Urinary bladder (tissue), 4 donors: Measurements from ENCODE around the gene SH2D2A. TPM values are rescaled to one million over a fixed set of nuclear protein-coding genes. Genes with fewer than 3 reads are reported as not detected.

Experiments
- DNase-seq: peaks from one replicate; pipeline ENCODE4 v3.0.0-alpha.2; 2015; ENCODE audit errors: extremely low spot score
- H3K27ac ChIP-seq: one replicate; pipeline ENCODE4 v1.5.1; 2013; ENCODE audit warnings: low read depth, mild to moderate bottlenecking, moderate library complexity
- H3K36me3 ChIP-seq: one replicate; pipeline ENCODE4 v1.6.1; 2013; ENCODE audit warnings: mild to moderate bottlenecking, moderate library complexity; ENCODE audit not compliant: insufficient read depth
- H3K4me1 ChIP-seq: one replicate; pipeline ENCODE4 v1.6.1; 2013; ENCODE audit warnings: mild to moderate bottlenecking, moderate library complexity; ENCODE audit not compliant: insufficient read depth
- H3K4me3 ChIP-seq: one replicate; pipeline ENCODE4 v1.5.1; 2013; ENCODE audit warnings: low read depth, low read length
- WGBS: extraction: QIAGEN DNeasy Blood & Tissue Kit; methylation state at CpG from one replicate; pipeline ENCODE4 v1.1.7; 2013; 5-methylcytosine and 5-hydroxymethylcytosine counted together
- polyA plus RNA-seq: library from polyadenylated mRNA; stranded (reverse); fragments of 200-250 nt; gene quantifications from one replicate; pipeline ENCODE4 v1.2.3, GENCODE V29; 2013
- total RNA-seq: library from RNA; depleted of rRNA; stranded (reverse); fragments of >200 nt; gene quantifications from one replicate; pipeline ENCODE4 v1.2.3, GENCODE V29; 2014
- donor health status: healthy with polysubstance abuse.
- donor health status: healthy.

Gene SH2D2A
- total and polyA plus RNA-seq, 2 donors = 0.70 TPM; not detected in 1

DNA sequence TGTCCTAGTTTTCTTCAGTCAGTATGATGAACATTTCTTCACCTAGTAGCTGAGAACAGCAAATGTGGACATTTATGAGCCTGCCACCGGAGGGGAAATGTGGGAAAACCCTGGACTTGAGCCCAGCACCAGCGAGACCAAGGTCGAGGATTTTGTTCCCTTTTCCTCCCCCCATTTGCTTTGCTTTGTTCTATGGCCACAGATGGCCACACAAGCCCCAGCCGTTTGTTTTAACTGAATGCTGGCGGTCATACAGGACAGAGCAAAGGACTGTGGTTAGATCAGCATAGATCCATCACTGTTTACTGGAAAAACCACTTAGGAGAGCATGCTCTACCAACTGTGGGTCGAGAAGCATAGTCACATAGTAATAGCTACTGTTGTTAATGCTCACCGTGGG lies 20.9 kb downstream of the SH2D2A start:
- DNase-seq = no peak
- Histone ChIP-seq H3K27ac (no peak overlapping the region), H3K36me3 (peaks cover 6% of the 10 kb centered on the region), H3K4me3 (no peak overlapping the region), H3K4me1 (no peaks in the 10 kb centered on the region)
- WGBS = 65% methylated on average over 7 of the region's 7 CpGs

DNA sequence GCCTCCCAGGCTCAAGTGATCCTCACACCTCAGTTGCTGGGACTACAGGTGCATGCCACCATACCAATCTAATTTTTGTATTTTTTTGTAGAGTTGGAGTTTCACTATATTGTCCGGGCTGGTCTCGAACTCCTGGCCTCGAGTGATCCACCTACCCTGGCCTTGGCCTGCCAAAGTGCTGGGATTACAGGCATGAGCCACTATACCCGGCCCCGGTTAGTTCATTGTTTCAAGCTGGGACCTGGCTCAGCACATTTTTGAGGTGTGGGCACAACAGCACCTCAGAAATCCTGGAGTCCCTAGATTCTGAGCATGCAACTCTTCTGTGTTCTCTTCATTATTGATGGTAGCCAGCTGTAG lies 21.3 kb downstream of the SH2D2A start:
- Histone ChIP-seq H3K4me3 (no peak overlapping the region), H3K4me1 (no peaks in the 10 kb centered on the region), H3K36me3 (peaks cover 6% of the 10 kb centered on the region), H3K27ac (no peak overlapping the region)
- DNase-seq = no peak
- 96% methylated on average over 5 of the region's 5 CpGs for WGBS

DNA sequence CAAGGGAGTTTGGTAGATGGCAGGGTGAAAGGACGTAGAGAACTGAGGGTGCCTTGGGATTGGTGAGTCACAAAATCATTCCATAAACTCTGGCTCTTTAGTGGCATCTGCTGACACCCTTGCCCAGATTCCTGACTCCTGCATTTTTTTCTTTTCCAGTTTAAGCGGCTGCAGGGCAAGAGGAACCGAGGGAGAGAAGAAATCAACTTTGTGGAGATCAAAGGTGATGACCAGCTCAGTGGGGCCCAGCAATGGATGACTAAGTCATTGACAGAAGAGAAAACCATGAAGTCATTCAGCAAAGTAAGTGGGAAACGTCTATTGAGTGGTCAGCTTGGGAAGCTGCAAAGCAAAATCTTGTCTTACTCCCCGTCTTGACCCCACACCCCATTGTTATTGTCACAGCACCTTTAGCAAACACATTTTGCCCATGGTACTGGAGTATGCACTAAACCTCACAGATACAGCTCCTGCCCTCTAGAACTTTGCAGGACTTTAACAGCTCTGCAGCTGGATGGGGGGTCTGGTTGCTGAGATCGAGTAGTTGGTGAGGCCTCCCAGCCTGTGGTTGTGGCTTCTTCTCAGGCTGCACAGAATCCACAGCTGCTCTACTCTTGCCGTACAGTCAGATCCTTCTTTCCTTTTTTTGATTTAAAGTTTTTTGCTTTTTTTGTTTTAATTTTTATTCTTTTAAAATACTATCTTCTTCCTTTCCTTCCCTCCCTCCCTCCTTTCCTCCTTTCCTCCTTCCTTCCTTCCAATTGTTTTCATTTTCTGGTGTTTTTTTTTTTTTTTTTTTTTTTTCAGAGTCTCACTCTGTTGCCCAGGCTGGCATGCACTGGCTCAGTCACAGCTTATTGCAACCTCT lies 21.9 kb downstream of the SH2D2A start:
- DNase-seq = no peak
- 83% methylated on average over 7 of the region's 7 CpGs for WGBS
- no peaks in the 10 kb centered on the region for H3K4me1 ChIP-seq
- peaks cover 2% of the 10 kb centered on the region for H3K36me3 ChIP-seq
- H3K27ac ChIP-seq = no peak overlapping the region
- no peak overlapping the region for H3K4me3 ChIP-seq

DNA sequence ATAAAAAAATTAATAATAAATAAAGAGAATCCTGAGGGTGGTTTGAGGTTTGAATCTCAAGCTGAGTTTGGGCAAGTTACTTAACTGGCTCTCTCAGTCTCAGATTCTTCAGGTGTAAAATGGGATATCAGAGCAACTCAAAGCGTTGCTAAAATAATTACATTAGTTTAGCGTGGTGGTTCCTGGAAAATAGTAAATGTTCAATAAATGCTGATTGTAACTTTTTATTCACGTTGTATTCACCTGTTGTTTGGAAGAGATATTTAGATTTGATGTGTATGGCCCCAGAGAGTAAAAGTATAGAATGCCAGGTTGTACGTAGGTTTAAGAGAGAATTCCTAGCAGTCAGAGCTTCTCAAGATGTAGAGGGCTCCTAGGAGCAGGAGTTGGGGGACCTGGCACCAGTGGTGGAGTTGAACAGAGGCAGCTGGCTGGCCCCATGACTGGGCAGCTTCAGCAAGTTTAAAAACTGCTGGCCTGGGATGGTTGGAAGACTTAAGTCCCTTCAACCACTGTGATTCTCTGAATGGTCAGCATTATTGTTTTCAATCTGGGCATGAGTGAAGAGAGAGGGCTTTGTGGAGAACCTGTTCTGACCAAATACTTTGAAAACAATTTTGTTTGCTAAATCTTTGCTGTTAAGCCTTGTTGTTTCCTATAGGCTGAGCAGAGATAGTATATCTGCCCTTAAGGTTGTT lies 26.9 kb downstream of the SH2D2A start:
- Histone ChIP-seq H3K4me1 (no peaks in the 10 kb centered on the region), H3K36me3 (peaks cover 5% of the 10 kb centered on the region), H3K27ac (no peak overlapping the region), H3K4me3 (no peak overlapping the region)
- no peak for DNase-seq
- 87% methylated on average over 4 of the region's 4 CpGs for WGBS

DNA sequence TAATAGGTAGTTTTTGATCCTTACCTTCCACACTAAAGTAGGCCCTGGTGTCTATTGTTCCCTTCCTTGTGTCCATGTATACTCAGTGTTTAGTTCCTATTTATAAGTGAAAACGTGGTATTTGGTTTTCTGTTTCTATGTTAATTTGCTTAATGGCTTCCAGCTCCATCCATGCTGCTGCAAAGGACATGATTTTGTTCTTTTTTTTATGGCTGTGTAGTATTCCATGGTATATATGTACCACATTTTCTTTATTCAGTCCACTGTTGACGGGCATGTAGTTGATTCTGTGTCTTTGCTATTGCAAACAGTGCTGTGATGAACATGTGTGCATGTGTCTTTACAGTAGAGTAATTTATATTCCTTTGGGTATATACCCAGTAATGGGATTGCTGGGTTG lies 28.5 kb downstream of the SH2D2A start:
- no peak for DNase-seq
- no peaks in the 10 kb centered on the region for H3K4me1 ChIP-seq
- 95% methylated on average over 2 of the region's 2 CpGs for WGBS
- peaks cover 6% of the 10 kb centered on the region for H3K36me3 ChIP-seq
- H3K27ac ChIP-seq = no peak overlapping the region
- H3K4me3 ChIP-seq = no peak overlapping the region

DNA sequence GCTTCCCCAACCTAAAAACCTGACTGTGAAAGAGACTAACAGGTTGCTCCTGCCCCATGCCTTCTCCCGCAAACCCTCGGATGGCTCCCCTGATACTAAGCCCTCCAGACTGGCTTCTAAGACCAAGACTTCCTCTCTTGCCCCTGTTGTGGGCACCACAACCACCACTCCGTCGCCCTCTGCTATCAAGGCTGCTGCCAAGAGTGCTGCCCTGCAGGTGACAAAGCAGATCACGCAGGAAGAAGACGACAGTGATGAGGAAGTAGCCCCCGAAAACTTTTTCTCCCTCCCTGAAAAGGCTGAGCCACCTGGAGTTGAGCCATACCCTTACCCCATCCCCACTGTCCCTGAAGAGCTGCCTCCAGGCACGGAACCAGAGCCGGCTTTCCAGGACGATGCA lies 30.0 kb downstream of the SH2D2A start:
- WGBS = 90% methylated on average over 10 of the region's 10 CpGs
- no peak for DNase-seq
- no peaks in the 10 kb centered on the region for H3K4me1 ChIP-seq
- no peak overlapping the region for H3K27ac ChIP-seq
- H3K36me3 ChIP-seq = peaks cover 6% of the 10 kb centered on the region
- H3K4me3 ChIP-seq = no peak overlapping the region

DNA sequence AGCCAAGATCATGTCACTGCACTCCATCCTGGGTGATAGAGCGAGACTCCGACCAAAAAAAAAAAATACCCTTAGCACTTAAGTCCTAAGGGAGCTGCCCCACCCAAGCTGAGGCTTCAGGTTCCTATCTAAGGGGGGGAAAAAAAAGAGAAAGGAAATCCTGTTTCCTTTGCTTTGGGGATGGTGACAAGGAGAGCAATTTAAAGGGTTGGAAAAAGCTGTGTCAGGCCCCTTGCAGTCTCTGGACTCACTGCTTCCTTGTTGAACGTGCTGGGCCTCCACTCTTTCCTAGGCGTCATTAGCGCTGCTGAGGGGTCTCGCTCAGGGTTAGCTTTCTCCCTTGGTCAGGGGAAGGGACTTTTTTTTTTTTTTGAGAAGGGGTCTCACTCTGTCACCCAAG lies 31.2 kb downstream of the SH2D2A start:
- Histone ChIP-seq H3K27ac (no peak overlapping the region), H3K4me1 (no peaks in the 10 kb centered on the region), H3K36me3 (peaks cover 6% of the 10 kb centered on the region), H3K4me3 (no peak overlapping the region)
- DNase-seq = no peak
- WGBS = 90% methylated on average over 6 of the region's 6 CpGs

DNA sequence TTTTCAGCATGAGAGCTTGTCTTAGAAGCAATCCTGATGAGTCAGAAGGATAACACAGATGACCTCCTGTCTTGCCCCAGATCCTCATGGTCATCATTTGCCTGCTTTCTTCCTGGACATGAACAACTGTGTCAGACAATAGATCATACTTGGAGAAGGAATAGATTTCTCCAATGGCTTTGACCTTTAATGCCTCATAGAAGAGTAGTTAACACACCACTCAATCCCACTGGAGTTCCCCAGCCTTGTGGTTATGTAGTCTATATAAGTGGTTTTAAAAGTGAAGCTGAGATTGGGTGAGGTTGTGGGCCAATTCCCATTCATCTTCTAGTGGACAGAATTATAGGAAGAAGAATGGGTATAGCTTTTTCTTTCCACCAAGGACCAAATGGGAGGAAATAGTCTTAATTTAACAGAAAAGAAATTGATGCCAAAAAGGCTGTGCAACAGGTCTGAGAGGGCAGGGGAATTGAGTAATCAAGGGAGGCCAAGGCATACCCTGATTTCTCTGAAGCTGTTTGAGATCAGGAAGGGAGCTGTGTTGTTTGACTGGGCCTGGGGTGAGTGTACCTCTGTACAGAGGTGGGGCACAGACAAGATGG lies 35.0 kb downstream of the SH2D2A start:
- H3K27ac ChIP-seq = no peak overlapping the region
- no peaks in the 10 kb centered on the region for H3K4me1 ChIP-seq
- no peak for DNase-seq
- H3K4me3 ChIP-seq = no peak overlapping the region
- peaks cover 3% of the 10 kb centered on the region for H3K36me3 ChIP-seq

DNA sequence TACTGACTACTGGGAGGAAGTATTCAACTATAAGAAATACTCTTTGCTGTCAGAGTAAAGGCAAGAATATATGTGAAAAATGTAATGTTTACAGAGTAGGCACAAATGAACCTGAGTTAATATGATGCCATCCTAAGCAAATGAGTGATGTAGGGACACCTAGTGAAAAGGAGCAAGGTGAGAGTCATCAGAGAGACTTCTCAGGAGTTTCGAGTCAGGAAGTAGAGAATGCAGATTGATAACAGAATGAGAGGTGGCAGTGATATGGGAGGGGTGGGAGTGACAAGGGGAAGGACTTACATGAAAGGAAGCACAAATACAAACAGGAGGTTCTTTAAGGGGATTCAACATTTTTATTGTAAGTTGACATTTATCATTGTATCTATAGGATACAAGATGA lies 39.1 kb downstream of the SH2D2A start:
- Histone ChIP-seq H3K27ac (no peak overlapping the region), H3K4me3 (no peak overlapping the region), H3K36me3 (no peaks in the 10 kb centered on the region), H3K4me1 (no peaks in the 10 kb centered on the region)
- no peak for DNase-seq
- 48% methylated on average over 1 of the region's 1 CpG for WGBS

DNA sequence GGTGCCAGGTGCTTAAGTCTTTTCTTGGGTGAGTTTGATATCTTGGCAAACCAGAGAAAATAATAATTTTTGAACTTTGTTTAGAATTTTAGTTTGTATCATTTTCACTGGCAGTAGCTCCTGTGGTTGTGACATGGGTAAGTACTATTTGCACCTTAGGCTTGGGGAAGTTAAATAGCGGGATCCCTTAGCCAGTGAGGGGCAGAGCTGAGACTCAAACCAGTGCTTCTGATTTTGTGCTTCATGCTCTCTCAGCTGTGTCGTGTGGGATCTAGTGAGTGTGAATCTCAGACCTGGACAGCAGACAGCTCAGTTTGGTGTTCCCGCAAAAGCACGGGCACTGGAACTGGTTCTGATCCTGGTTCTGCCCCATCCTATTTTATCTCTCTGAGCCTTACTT lies 39.7 kb downstream of the SH2D2A start:
- WGBS = 67% methylated on average over 4 of the region's 4 CpGs
- DNase-seq = no peak
- H3K4me1 ChIP-seq = no peaks in the 10 kb centered on the region
- no peak overlapping the region for H3K27ac ChIP-seq
- H3K36me3 ChIP-seq = no peaks in the 10 kb centered on the region
- H3K4me3 ChIP-seq = no peak overlapping the region

DNA sequence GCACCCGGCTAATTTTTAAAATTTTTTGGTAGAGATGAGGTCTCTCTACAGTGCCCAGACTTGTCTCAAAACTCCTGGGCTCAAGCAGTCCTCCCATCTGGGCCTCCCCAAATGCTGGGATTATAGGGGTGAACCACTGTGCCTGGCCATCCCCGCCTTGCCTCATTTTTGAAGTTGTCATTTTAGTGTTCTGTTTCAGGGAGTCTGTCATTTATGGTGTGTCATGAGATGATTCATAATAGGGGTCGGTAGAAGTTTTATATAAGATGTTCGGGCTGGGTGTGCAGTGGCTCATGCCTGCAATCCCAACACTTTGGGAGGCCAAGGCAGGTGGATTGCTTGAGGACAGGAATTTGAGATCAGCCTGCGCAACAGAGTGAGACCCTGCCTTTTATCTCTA lies 40.8 kb downstream of the SH2D2A start:
- WGBS = 82% methylated on average over 5 of the region's 5 CpGs
- H3K27ac ChIP-seq = no peak overlapping the region
- no peak overlapping the region for H3K4me3 ChIP-seq
- peaks cover under 1% of the 10 kb centered on the region for H3K4me1 ChIP-seq
- H3K36me3 ChIP-seq = no peaks in the 10 kb centered on the region
- DNase-seq = no peak

DNA sequence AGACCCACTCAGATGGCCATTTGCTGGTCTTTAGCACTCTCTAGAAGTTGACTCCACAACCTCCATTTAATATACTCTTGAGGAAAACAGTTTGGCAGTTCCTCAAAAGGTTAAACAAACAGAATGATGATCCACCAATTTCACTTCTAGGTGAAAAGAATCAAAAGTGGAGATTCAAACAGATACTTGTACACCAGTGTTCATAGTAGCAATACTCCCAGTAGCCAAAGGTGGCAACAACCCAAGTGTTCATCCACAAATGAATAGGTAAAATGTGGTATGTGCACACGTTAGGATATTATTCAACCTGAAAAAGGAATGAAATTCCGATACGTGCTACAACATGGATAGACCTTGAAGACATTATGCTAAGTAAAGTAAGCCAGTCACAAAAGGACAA lies 43.0 kb downstream of the SH2D2A start:
- DNase-seq = no peak
- Histone ChIP-seq H3K27ac (no peak overlapping the region), H3K4me3 (no peak overlapping the region), H3K36me3 (no peaks in the 10 kb centered on the region), H3K4me1 (peaks cover 1% of the 10 kb centered on the region)
- 91% methylated on average over 3 of the region's 3 CpGs for WGBS

DNA sequence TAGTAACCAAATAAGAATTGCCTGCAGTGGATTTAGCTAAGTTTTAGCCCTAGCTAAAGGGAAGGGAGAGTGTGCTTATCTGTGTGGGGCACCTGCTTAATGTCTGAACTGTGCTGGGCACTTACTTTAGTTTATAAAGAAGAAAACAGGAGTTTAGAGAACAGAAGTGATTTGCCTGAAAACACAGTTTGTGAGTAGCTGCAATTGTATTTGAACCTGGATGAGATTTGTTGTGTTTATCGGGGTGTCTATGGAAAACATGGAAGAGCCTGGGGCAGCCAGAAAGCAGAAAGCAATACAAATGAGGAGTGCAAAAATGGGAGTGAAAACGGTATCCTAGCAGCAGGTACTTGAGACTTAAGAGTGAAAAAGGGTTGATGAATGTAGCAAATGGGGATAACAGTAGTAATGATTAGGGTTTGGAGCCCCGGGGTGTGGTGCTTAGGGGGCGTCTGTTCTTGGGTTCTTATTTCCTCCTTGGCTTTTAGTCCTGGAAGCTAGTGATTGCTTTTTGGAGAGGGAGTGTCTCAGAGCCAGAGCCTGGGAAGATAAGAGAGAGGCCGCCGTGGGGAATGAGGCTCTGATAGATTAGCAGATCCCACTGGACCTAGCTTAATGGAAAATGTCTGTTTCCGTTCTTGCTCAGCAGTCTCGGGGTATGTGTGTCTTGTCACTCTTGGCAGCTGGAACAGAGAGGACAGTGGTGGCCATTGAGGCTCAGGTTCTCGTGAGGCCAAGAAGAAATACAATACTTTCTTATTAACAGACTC lies 43.7 kb downstream of the SH2D2A start:
- no peaks in the 10 kb centered on the region for H3K36me3 ChIP-seq
- no peak overlapping the region for H3K27ac ChIP-seq
- WGBS = 25% methylated on average over 9 of the region's 9 CpGs
- H3K4me1 ChIP-seq = peaks cover 1% of the 10 kb centered on the region
- H3K4me3 ChIP-seq = no peak overlapping the region
- DNase-seq = no peak
